Activated CD8-positive, alpha-beta T cell treated with anti-CD3 and anti-CD28 coated beads for 36 hours (primary cell): ENCODE results near the gene EPS15. TPM values are rescaled to one million over a fixed set of nuclear protein-coding genes. Genes with fewer than 3 reads are reported as not detected.
"Not testable (repeated sequence)": the region's sequence is repeated elsewhere in the genome, so short reads cannot be mapped to it uniquely, and the experiment has no call there.

Experiments used
- ATAC-seq: fragments of 200-7000 bp; cut with Tn5 transposase; one replicate; pipeline ENCODE4 v1.10.0; 2021; ENCODE audit warnings: mild to moderate bottlenecking, moderate library complexity
- CTCF ChIA-PET: fragments of 350-600 bp; sonication (Branson Sonifier 250); formaldehyde crosslinking; loops from one replicate; lab custom pipeline; 2021; ENCODE audit warnings: antibody characterized with exemption; lab: Charles Lee
- POLR2A ChIA-PET: fragments of 350-600 bp; sonication (Branson Sonifier 250); formaldehyde crosslinking; loops from one replicate; lab custom pipeline; 2021; ENCODE audit warnings: antibody characterized with exemption; lab: Charles Lee
- DNase-seq: peaks from one replicate; pipeline ENCODE4 v3.0.0-alpha.2; 2020
- H3K27ac Mint-ChIP-seq: one replicate; pipeline ENCODE4 v1.8.0; 2021; ENCODE audit warnings: mild to moderate bottlenecking, mixed read lengths
- H3K27me3 Mint-ChIP-seq: one replicate; pipeline ENCODE4 v1.8.0; 2021; ENCODE audit warnings: mixed read lengths
- H3K36me3 Mint-ChIP-seq: one replicate; pipeline ENCODE4 v1.8.0; 2021; ENCODE audit warnings: low read depth, mixed read lengths
- H3K4me1 Mint-ChIP-seq: one replicate; pipeline ENCODE4 v1.8.0; 2021; ENCODE audit warnings: low read depth, mixed read lengths
- H3K4me3 Mint-ChIP-seq: one replicate; pipeline ENCODE4 v1.8.0; 2021; ENCODE audit warnings: mild to moderate bottlenecking, moderate library complexity, mixed read lengths
- H3K9me3 Mint-ChIP-seq: one replicate; pipeline ENCODE4 v1.8.0; 2021; ENCODE audit warnings: mixed read lengths
- CTCF ChIP-seq: fragments of 200-600 bp; IDR thresholded peaks from one replicate; pipeline ENCODE4 v1.8.0; 2022; ENCODE audit warnings: antibody characterized with exemption, mild to moderate bottlenecking
- intact Hi-C: fragments of 100-400 bp; cut with micrococcal nuclease; formaldehyde crosslinking; loops from one replicate; pipeline ENCODE4 v1.10.0; 2022
- total RNA-seq, 2 experiments: library from RNA; stranded (reverse); gene quantifications; one replicate each; pipeline ENCODE4 v1.2.3, GENCODE V29; 2021

Gene EPS15
- total RNA-seq, 2 experiments from 2014 or later = 56.6 to 63.6 TPM

- Mint-ChIP-seq H3K27ac (no peak overlapping the region), H3K4me1 (no peaks in the 10 kb centered on the region), H3K36me3 (peaks cover 19% of the 10 kb centered on the region), H3K27me3 (no peaks in the 10 kb centered on the region), H3K9me3 (no peaks in the 10 kb centered on the region), H3K4me3 (no peak overlapping the region)
- ChIA-PET CTCF (no interaction called here), POLR2A (interaction anchor here (1.3 kb wide), 1 partner anchor 8 kb away, joined by 3 read pairs; no protein-coding TSS in a partner anchor)
- DNase-seq (no peak), ATAC-seq (no peak)
- intact Hi-C loops = no loop called here
- TF ChIP-seq CTCF = no peak
Observed at GRCh38 chr1:51453010-51453409, 66.1 kb downstream of the EPS15 start.

GRCh38 chr1:51448844-51449454 lies 70.1 kb downstream of the EPS15 start:
- H3K27ac Mint-ChIP-seq, intact Hi-C loops: not testable (repeated sequence)

GRCh38 chr1:51445351-51446090 lies 73.5 kb downstream of the EPS15 start:
- CTCF ChIA-PET = interaction anchor here (1.0 to 1.6 kb wide), 2 partner anchors 10 to 73 kb away, joined by 3 to 7 read pairs; partner anchors contain the start of gene EPS15
- TF ChIP-seq CTCF = no peak
- ATAC-seq (no peak), DNase-seq (no peak)
- Mint-ChIP-seq H3K9me3 (no peaks in the 10 kb centered on the region), H3K27me3 (no peaks in the 10 kb centered on the region), H3K4me1 (peaks cover 39% of the 10 kb centered on the region), H3K27ac (peak overlapping the region; percentile 10), H3K4me3 (no peak overlapping the region), H3K36me3 (peaks cover 37% of the 10 kb centered on the region)
- intact Hi-C loops = no loop called here
- POLR2A ChIA-PET = interaction anchor here (1.1 to 2.0 kb wide), 2 partner anchors 8 to 16 kb away, joined by 3 to 5 read pairs; no protein-coding TSS in a partner anchor

More at GRCh38 chr1:51448844-51449454, 70.1 kb downstream of the EPS15 start:
- H3K4me3 Mint-ChIP-seq, DNase-seq, H3K9me3 Mint-ChIP-seq, ATAC-seq, H3K27me3 Mint-ChIP-seq, CTCF ChIA-PET: not testable (repeated sequence)
- Mint-ChIP-seq H3K36me3 (peaks cover 30% of the 10 kb centered on the region), H3K4me1 (peaks cover 18% of the 10 kb centered on the region)
- POLR2A ChIA-PET = interaction anchor here (0.7 kb wide), 1 partner anchor 39 kb away, joined by 4 read pairs; no protein-coding TSS in a partner anchor

- peaks cover 39% of the 10 kb centered on the region for H3K4me1 Mint-ChIP-seq
- H3K27me3 Mint-ChIP-seq = no peaks in the 10 kb centered on the region
- DNase-seq (no peak), ATAC-seq (no peak)
- H3K9me3 Mint-ChIP-seq = no peaks in the 10 kb centered on the region
- H3K36me3 Mint-ChIP-seq = peaks cover 34% of the 10 kb centered on the region
- H3K4me3 Mint-ChIP-seq = no peak overlapping the region
- POLR2A ChIA-PET = interaction anchor here (1.1 to 2.0 kb wide), 2 partner anchors 8 to 16 kb away, joined by 3 to 5 read pairs; no protein-coding TSS in a partner anchor
- intact Hi-C loops = no loop called here
- CTCF ChIA-PET = interaction anchor here (1.0 kb wide), 1 partner anchor 74 kb away, joined by 3 read pairs; the partner anchor contains the start of gene EPS15
- no peak for TF ChIP-seq CTCF
- no peak overlapping the region for H3K27ac Mint-ChIP-seq
Observed at GRCh38 chr1:51444534-51445192, 74.4 kb downstream of the EPS15 start.

GRCh38 chr1:51444096-51444495 lies 75.0 kb downstream of the EPS15 start:
- no peaks in the 10 kb centered on the region for H3K9me3 Mint-ChIP-seq
- ChIA-PET POLR2A (interaction anchor here (2.0 kb wide), 1 partner anchor 17 kb away, joined by 5 read pairs; no protein-coding TSS in a partner anchor), CTCF (interaction anchor here (1.0 kb wide), 1 partner anchor 75 kb away, joined by 3 read pairs; the partner anchor contains the start of gene EPS15)
- intact Hi-C loops = no loop called here
- no peaks in the 10 kb centered on the region for H3K27me3 Mint-ChIP-seq
- ATAC-seq (peak; percentile 56), DNase-seq (no peak)
- H3K36me3 Mint-ChIP-seq = peaks cover 34% of the 10 kb centered on the region
- no peak for TF ChIP-seq CTCF
- peaks cover 41% of the 10 kb centered on the region for H3K4me1 Mint-ChIP-seq
- no peak overlapping the region for H3K4me3 Mint-ChIP-seq
- peak overlapping the region; percentile 75 for H3K27ac Mint-ChIP-seq
